SU-DHL-6 (cell line): Measurements from ENCODE around the gene NR1D1.

Experiments used
- H2AFZ ChIP-seq: fragments of 200-600 bp; sonication (generic); 2 replicates; pipeline ENCODE4 v1.6.1; 2014; ENCODE audit warnings: low read depth, mild to moderate bottlenecking, moderate library complexity, mixed read lengths, antibody characterized with exemption, low read length; ENCODE audit not compliant: severe bottlenecking
- H3F3A ChIP-seq: fragments of 200-600 bp; shearing (Covaris generic); 2 replicates; pipeline ENCODE4 v1.6.0; 2016; ENCODE audit warnings: antibody characterized with exemption, mild to moderate bottlenecking; ENCODE audit not compliant: insufficient read depth
- H3K27ac ChIP-seq: fragments of 200-600 bp; sonication (generic); 2 replicates; pipeline ENCODE4 v1.5.1; 2016; ENCODE audit warnings: low read depth, mild to moderate bottlenecking, low read length, moderate library complexity, mixed read lengths
- H3K27me3 ChIP-seq: fragments of 200-600 bp; sonication (generic), shearing (Covaris generic); 2 replicates; pipeline ENCODE4 v1.6.0; 2014; ENCODE audit warnings: mild to moderate bottlenecking, low read length
- H3K36me3 ChIP-seq: fragments of 200-600 bp; sonication (generic); 2 replicates; pipeline ENCODE4 v1.6.1; 2014; ENCODE audit warnings: mild to moderate bottlenecking, low read length, mixed read lengths
- H3K4me2 ChIP-seq: fragments of 300-600, 200-600 bp; shearing (Covaris generic), sonication (generic); 2 replicates; pipeline ENCODE4 v1.6.0; 2014; ENCODE audit warnings: low read length, low read depth, mild to moderate bottlenecking; ENCODE audit not compliant: poor library complexity, severe bottlenecking
- H3K4me3 ChIP-seq: fragments of 200-600 bp; sonication (generic); 2 replicates; pipeline ENCODE4 v1.5.1; 2014; ENCODE audit warnings: antibody characterized with exemption, low read length, mild to moderate bottlenecking, mixed read lengths; ENCODE audit not compliant: insufficient read depth, poor library complexity, severe bottlenecking
- H3K79me2 ChIP-seq: fragments of 200-600 bp; sonication (generic); 2 replicates; pipeline ENCODE4 v1.6.1; 2014; ENCODE audit warnings: mild to moderate bottlenecking, low read length, moderate library complexity; ENCODE audit not compliant: insufficient read depth
- H3K9ac ChIP-seq: fragments of 200-600 bp; sonication (generic); 2 replicates; pipeline ENCODE4 v1.7.0; 2014; ENCODE audit warnings: mild to moderate bottlenecking, low read length
- H3K9me2 ChIP-seq: fragments of 200-600 bp; sonication (generic); replicated peaks from 2 replicates; pipeline ENCODE4 v1.6.1; 2014; ENCODE audit warnings: low read length; ENCODE audit not compliant: insufficient read depth
- H3K9me3 ChIP-seq: fragments of 200-600 bp; sonication (generic); 2 replicates; pipeline ENCODE4 v1.6.1; 2014; ENCODE audit warnings: low read length, mixed read lengths; ENCODE audit not compliant: insufficient read depth
- H4K20me1 ChIP-seq: fragments of 200-600 bp; sonication (generic); 2 replicates; pipeline ENCODE4 v1.6.1; 2014; ENCODE audit warnings: low read depth, mild to moderate bottlenecking, antibody characterized with exemption, low read length, moderate library complexity, mixed read lengths
- CTCF ChIP-seq: fragments of 200-600 bp; sonication (generic); IDR thresholded peaks from one replicate; pipeline ENCODE4 v1.5.1; 2017; ENCODE audit warnings: antibody characterized with exemption, mild to moderate bottlenecking, low read length, moderate library complexity; ENCODE audit not compliant: insufficient read depth, poor library complexity, severe bottlenecking
- EZH2phosphoT487 ChIP-seq: fragments of 200-600 bp; sonication (generic), shearing (Covaris generic); conservative IDR thresholded peaks from 2 replicates; pipeline ENCODE4 v1.6.1; 2018; ENCODE audit warnings: mild to moderate bottlenecking, antibody characterized with exemption, low read length, moderate library complexity, mixed read lengths

NR1D1 gene

GRCh38 chr17:40123811-40124114, 23.4 kb upstream of the NR1D1 start:
- H3K9me3 ChIP-seq = no peaks in the 10 kb centered on the region
- peaks cover 4% of the 10 kb centered on the region; the same call in 1 of the 2 replicates for H4K20me1 ChIP-seq
- H2AFZ ChIP-seq = no peak overlapping the region
- H3K4me2 ChIP-seq = peak overlapping the region; percentile 85
- H3K36me3 ChIP-seq = peaks cover 13% of the 10 kb centered on the region; the same call in 1 of the 2 replicates
- no peaks in the 10 kb centered on the region for H3K27me3 ChIP-seq
- H3F3A ChIP-seq = peaks cover 10% of the 10 kb centered on the region
- H3K9me2 ChIP-seq = no peaks in the 10 kb centered on the region
- peak overlapping the region; percentile 73 for H3K4me3 ChIP-seq
- peaks cover 50% of the 10 kb centered on the region for H3K79me2 ChIP-seq
- no peak for TF ChIP-seq EZH2phosphoT487
- TF ChIP-seq CTCF = no peak
- H3K9ac ChIP-seq = peak overlapping the region; percentile 98
- 0 out of 2 replicates have a peak overlapping the region, but pooled peaks have one; percentile 56 for H3K27ac ChIP-seq

GRCh38 chr17:40122999-40123810, 22.8 kb upstream of the NR1D1 start:
- peak overlapping the region; percentile 85 for H3K4me2 ChIP-seq
- peaks cover 50% of the 10 kb centered on the region for H3K79me2 ChIP-seq
- H3K9ac ChIP-seq = peak overlapping the region; percentile 98
- H2AFZ ChIP-seq = peak overlapping the region; percentile 1
- peak overlapping the region; percentile 73 for H3K4me3 ChIP-seq
- no peaks in the 10 kb centered on the region for H3K27me3 ChIP-seq
- no peaks in the 10 kb centered on the region for H3K9me3 ChIP-seq
- peaks cover 10% of the 10 kb centered on the region for H3F3A ChIP-seq
- TF ChIP-seq EZH2phosphoT487 = no peak
- no peak for TF ChIP-seq CTCF
- H3K9me2 ChIP-seq = no peaks in the 10 kb centered on the region
- peaks cover 4% of the 10 kb centered on the region; the same call in 1 of the 2 replicates for H4K20me1 ChIP-seq
- peaks cover 13% of the 10 kb centered on the region; the same call in 1 of the 2 replicates for H3K36me3 ChIP-seq
- H3K27ac ChIP-seq = peak overlapping the region; percentile 56

- H3K9me2 ChIP-seq = no peaks in the 10 kb centered on the region
- H3K4me2 ChIP-seq = peak overlapping the region; percentile 85
- H3F3A ChIP-seq = peaks cover 10% of the 10 kb centered on the region
- peaks cover 4% of the 10 kb centered on the region; the same call in 1 of the 2 replicates for H4K20me1 ChIP-seq
- TF ChIP-seq CTCF (no peak), EZH2phosphoT487 (no peak)
- peak overlapping the region; percentile 73 for H3K4me3 ChIP-seq
- peaks cover 13% of the 10 kb centered on the region; the same call in 1 of the 2 replicates for H3K36me3 ChIP-seq
- peaks cover 48% of the 10 kb centered on the region for H3K79me2 ChIP-seq
- H3K9me3 ChIP-seq = no peaks in the 10 kb centered on the region
- H2AFZ ChIP-seq = peak overlapping the region; percentile 90
- H3K27me3 ChIP-seq = no peaks in the 10 kb centered on the region
- peak overlapping the region; percentile 58 for H3K27ac ChIP-seq
- H3K9ac ChIP-seq = peak overlapping the region; percentile 98
Observed at GRCh38 chr17:40122136-40122998, 22.0 kb upstream of the NR1D1 start.
